ENCODE data around the gene CNTLN.
"Not testable (repeated sequence)": the region's sequence is repeated elsewhere in the genome, so short reads cannot be mapped to it uniquely, and the experiment has no call there.

The CNTLN gene

DNA sequence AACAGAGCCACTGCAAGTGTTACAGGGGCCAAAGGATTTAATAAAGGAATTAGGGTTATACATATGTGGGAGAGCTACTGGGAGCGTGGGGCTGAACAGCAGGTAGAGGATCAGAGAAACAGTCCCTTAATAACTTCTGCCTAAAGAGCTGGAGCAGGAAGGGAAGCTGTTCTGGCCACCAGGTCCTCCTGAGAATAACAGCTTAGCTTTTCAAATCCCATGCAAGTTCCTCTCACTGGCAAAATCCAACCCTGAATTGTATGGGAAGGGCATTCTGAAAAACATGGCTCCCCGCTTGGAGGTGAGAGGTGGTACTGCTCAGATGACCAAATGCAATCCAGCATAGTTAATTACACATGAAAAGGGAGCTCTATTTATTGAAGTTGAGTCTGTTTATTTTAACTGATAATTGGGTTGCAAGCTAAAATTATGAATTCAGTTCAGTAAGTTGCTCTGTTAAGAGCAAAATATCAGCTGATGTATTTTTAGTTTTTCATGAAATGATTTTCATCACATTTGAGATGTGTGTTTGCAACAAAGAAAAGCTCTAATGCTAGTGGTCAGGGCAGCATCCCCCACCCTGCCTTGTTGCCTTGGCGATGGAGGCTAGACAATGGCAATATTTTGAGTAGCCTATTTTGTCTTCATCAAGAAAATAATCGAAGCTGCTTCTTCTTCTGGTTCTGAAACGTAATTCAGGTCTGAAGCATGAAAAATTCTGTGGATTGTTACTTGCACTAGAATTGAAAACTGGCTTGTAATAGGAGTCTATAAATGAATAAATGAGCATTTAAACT lies 385.6 kb downstream of the CNTLN start:
- no peak overlapping the region for H3K27ac ChIP-seq (ENCODE audit: low read length)
- H3K4me1 ChIP-seq (ENCODE audit: control insufficient read depth, low read depth, low read length), result peaks cover 6% of the 10 kb centered on the region
- no peaks in the 10 kb centered on the region for H3K27me3 ChIP-seq (ENCODE audit: control insufficient read depth, insufficient read depth, low read length)
- no peaks in the 10 kb centered on the region for H3K9me3 ChIP-seq (ENCODE audit: control insufficient read depth, low read depth, low read length)
- no peak overlapping the region for H3K4me3 ChIP-seq (ENCODE audit: low read length)
- no peaks in the 10 kb centered on the region for H3K36me3 ChIP-seq (ENCODE audit: control insufficient read depth, low read depth, low read length)
- no peak overlapping the region for H3K9ac ChIP-seq (ENCODE audit: low read length)

DNA sequence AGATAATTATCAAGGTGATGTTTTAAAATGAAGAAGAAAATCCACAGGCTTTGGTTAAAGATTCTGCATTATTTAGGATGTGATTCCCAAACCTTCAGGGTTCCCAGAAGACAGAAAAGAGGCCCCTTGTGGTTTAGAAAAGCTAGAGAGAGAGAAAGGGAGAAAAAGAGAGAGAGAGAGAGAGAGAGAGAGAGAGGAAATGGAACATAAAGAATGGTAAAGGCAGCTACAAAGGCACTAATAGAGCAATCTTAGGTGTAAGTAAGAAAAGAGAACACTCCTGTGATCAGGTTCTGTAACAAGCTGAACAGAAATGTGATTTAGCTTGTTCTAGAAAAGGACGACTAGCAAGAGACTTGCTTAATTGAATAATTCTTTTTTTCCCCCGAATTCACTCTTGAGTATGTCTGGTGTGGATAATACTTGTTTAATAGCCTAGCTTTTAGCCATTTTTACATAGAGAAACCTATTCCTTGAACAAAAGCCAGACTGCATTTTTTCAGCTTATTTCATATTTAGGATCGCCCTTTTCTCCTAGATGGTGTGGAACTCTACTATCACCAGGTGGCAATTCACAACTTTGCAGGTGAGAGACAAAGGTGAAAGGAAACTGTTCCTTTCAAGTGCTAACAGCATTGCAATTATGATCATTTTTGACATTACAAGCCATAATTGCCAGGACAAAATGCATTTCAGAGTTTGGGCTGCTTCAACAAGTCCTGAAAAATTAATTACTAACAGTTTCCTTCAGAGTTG lies 386.4 kb downstream of the CNTLN start:
- Histone ChIP-seq H3K4me3 (ENCODE audit: low read length) (no peak overlapping the region), H3K9ac (ENCODE audit: low read length) (no peak overlapping the region), H3K4me1 (ENCODE audit: control insufficient read depth, low read depth, low read length) (peaks cover 6% of the 10 kb centered on the region), H3K9me3 (ENCODE audit: control insufficient read depth, low read depth, low read length) (no peaks in the 10 kb centered on the region), H3K27ac (ENCODE audit: low read length) (no peak overlapping the region), H3K36me3 (ENCODE audit: control insufficient read depth, low read depth, low read length) (no peaks in the 10 kb centered on the region), H3K27me3 (ENCODE audit: control insufficient read depth, insufficient read depth, low read length) (no peaks in the 10 kb centered on the region)

DNA sequence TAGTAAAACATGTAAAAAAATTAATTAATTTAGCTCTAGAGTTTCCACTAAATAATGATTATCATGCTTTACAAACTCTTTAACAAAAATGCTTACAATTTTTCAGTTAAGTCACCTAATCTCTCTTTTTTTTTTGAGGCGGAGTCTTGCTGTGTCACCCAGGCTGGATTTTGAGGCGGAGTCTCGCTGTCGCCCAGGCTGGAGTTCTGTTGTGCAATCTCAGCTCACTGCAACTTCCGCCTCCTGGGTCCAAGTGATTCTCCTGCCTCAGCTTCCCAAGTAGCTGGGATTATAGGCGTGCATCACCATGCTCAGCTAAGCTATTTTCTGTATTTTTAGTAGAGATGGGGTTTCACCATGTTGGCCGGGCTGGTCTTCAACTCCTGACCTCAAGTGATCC lies 391.9 kb downstream of the CNTLN start:
- not testable (repeated sequence) for H3K4me1 ChIP-seq (ENCODE audit: control insufficient read depth, low read depth, low read length); H3K36me3 ChIP-seq (ENCODE audit: control insufficient read depth, low read depth, low read length); H3K4me3 ChIP-seq (ENCODE audit: low read length); H3K9me3 ChIP-seq (ENCODE audit: control insufficient read depth, low read depth, low read length); H3K9ac ChIP-seq (ENCODE audit: low read length); H3K27ac ChIP-seq (ENCODE audit: low read length); H3K27me3 ChIP-seq (ENCODE audit: control insufficient read depth, insufficient read depth, low read length)

DNA sequence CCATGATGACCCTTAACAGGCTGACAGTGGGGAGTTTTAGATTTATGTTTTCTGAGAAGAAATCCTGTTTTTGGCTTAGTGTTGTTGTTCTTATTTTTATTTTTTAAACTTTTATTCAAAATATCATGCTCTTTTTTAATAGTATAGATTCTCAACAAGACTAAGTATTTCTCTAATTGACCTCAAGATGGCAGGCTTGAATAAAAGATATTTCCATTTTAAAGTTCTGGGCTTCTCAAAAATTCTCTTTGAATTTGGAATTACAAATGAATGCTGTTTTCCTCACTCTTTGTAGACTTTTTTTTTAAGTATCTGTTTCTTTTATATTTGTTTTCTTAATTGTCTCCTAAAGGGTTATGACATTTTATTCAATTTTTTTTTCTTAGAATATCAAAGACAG lies 394.0 kb downstream of the CNTLN start:
- H3K4me3 ChIP-seq (ENCODE audit: low read length), result no peak overlapping the region
- H3K9me3 ChIP-seq (ENCODE audit: control insufficient read depth, low read depth, low read length), result no peaks in the 10 kb centered on the region
- H3K27ac ChIP-seq (ENCODE audit: low read length), result no peak overlapping the region
- H3K36me3 ChIP-seq (ENCODE audit: control insufficient read depth, low read depth, low read length), result no peaks in the 10 kb centered on the region
- H3K9ac ChIP-seq (ENCODE audit: low read length), result no peak overlapping the region
- no peaks in the 10 kb centered on the region for H3K27me3 ChIP-seq (ENCODE audit: control insufficient read depth, insufficient read depth, low read length)
- H3K4me1 ChIP-seq (ENCODE audit: control insufficient read depth, low read depth, low read length), result no peaks in the 10 kb centered on the region

DNA sequence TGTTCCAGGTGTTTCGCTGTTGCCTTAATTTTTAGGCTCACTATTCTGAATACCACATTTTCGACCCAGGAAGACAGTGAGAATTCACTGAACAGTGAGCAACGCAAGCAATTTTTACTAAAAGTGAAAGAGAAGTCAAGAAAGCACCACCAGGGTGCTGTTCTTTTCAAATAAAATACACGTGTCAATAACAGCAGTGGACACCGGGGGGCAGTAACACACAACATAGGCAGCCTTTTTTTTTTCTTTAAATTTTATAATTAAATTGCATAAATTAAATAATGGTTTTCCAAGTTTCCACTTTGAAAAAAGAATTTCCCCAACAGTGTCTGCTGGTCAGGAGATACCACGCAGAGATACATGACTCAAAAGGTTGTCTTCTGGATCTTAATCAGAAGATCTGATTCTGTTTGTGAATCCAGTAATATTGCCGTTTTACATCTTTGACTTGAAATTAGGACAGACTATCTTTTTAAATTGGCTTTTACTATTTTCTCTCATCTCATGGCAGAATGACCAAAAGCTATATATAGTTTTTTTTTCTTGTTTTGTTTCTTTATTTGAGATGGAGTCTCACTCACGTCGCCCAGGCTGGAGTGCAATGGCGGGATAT lies 396.9 kb downstream of the CNTLN start:
- no peaks in the 10 kb centered on the region for H3K27me3 ChIP-seq (ENCODE audit: control insufficient read depth, insufficient read depth, low read length)
- H3K9me3 ChIP-seq (ENCODE audit: control insufficient read depth, low read depth, low read length), result no peaks in the 10 kb centered on the region
- no peaks in the 10 kb centered on the region for H3K4me1 ChIP-seq (ENCODE audit: control insufficient read depth, low read depth, low read length)
- H3K36me3 ChIP-seq (ENCODE audit: control insufficient read depth, low read depth, low read length), result no peaks in the 10 kb centered on the region
- no peak overlapping the region for H3K4me3 ChIP-seq (ENCODE audit: low read length)
- H3K9ac ChIP-seq (ENCODE audit: low read length), result no peak overlapping the region
- H3K27ac ChIP-seq (ENCODE audit: low read length), result no peak overlapping the region

DNA sequence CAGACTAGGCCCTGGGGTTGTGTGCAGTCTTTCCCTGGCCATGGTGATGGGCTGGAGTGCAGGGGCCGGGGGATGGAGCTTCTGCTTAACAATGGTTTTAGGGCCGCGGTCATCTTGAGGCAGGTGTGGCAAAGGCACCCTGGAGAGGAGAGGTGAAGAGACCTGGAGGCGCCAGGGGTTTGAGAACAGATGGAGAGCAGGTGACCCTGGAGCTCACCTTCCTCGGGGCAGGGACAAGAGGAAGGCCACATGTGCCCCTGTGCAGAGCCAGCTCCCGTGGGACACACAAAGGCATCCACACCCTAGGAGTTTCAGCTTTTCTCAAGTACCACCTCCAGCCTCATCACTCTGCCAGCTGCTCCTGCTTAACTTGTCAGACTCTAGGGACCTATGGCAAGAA lies 397.6 kb downstream of the CNTLN start:
- H3K36me3 ChIP-seq (ENCODE audit: control insufficient read depth, low read depth, low read length), result no peaks in the 10 kb centered on the region
- H3K9me3 ChIP-seq (ENCODE audit: control insufficient read depth, low read depth, low read length), result no peaks in the 10 kb centered on the region
- H3K27ac ChIP-seq (ENCODE audit: low read length), result no peak overlapping the region
- H3K27me3 ChIP-seq (ENCODE audit: control insufficient read depth, insufficient read depth, low read length), result no peaks in the 10 kb centered on the region
- H3K4me3 ChIP-seq (ENCODE audit: low read length), result no peak overlapping the region
- H3K4me1 ChIP-seq (ENCODE audit: control insufficient read depth, low read depth, low read length), result no peaks in the 10 kb centered on the region
- H3K9ac ChIP-seq (ENCODE audit: low read length), result no peak overlapping the region

DNA sequence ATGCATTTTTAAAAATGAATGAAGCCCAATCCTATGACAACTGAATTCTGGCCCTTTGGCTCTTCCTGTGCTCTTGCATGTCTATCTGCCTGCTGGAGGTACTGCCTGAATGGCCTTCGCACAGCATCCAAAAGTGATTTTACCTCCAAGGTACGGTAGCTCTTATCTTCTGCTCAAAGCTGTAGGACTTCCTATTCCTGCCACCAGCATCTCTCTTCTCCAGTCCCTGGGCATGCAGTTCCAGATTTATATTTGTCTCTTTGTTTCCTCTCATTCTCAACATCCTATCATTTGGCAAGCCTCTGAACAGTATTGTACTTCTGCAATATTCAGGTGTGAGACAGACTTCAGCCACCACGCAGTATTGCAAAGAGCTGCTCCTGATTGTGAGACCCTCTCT lies 400.3 kb downstream of the CNTLN start:
- Histone ChIP-seq H3K4me1 (ENCODE audit: control insufficient read depth, low read depth, low read length) (no peaks in the 10 kb centered on the region), H3K9me3 (ENCODE audit: control insufficient read depth, low read depth, low read length) (no peaks in the 10 kb centered on the region), H3K27ac (ENCODE audit: low read length) (no peak overlapping the region), H3K9ac (ENCODE audit: low read length) (no peak overlapping the region), H3K4me3 (ENCODE audit: low read length) (no peak overlapping the region), H3K27me3 (ENCODE audit: control insufficient read depth, insufficient read depth, low read length) (no peaks in the 10 kb centered on the region), H3K36me3 (ENCODE audit: control insufficient read depth, low read depth, low read length) (no peaks in the 10 kb centered on the region)

DNA sequence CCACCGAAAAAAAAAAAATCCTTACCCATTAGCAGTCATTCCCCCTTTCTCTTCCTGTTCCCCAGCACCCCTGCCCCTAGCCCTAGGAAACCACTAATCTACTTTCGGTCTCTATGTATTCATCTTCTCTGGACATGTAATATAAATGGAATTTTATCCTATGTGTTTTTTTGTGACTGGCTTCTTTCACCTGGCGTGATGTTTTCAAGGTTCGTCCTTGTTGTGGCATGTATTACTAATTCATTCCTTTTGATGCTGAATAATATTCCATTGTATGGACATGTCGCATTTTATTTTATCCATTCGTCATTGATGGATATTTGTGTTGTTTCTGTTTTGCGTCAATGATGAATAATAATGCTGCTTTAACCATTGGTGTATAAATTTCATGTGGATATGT lies 401.2 kb downstream of the CNTLN start:
- Histone ChIP-seq H3K27ac (ENCODE audit: low read length) (no peak overlapping the region), H3K9ac (ENCODE audit: low read length) (no peak overlapping the region), H3K4me1 (ENCODE audit: control insufficient read depth, low read depth, low read length) (no peaks in the 10 kb centered on the region), H3K27me3 (ENCODE audit: control insufficient read depth, insufficient read depth, low read length) (no peaks in the 10 kb centered on the region), H3K9me3 (ENCODE audit: control insufficient read depth, low read depth, low read length) (no peaks in the 10 kb centered on the region), H3K36me3 (ENCODE audit: control insufficient read depth, low read depth, low read length) (no peaks in the 10 kb centered on the region), H3K4me3 (ENCODE audit: low read length) (no peak overlapping the region)

DNA sequence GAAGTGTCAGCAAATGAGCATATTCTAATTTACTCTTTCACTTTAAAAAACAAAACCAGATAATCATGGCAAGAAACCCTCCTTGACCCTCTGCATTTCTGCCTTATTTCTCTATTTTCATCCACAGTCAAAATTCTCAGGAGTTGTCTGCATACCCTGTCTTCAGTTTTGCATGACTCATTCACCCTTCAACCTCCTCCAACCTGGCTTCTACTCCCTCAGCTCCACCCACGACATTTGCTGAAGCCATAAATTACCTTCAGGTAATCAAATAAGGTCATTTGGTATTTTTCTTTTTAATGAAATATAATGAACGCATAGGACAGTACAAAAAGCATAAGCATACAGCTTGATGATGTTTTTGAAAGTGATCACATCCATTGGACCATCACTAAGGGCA lies 416.2 kb downstream of the CNTLN start:
- no peaks in the 10 kb centered on the region for H3K27me3 ChIP-seq (ENCODE audit: control insufficient read depth, insufficient read depth, low read length)
- no peak overlapping the region for H3K4me3 ChIP-seq (ENCODE audit: low read length)
- H3K27ac ChIP-seq (ENCODE audit: low read length), result no peak overlapping the region
- H3K4me1 ChIP-seq (ENCODE audit: control insufficient read depth, low read depth, low read length), result no peaks in the 10 kb centered on the region
- no peak overlapping the region for H3K9ac ChIP-seq (ENCODE audit: low read length)
- H3K9me3 ChIP-seq (ENCODE audit: control insufficient read depth, low read depth, low read length), result no peaks in the 10 kb centered on the region
- no peaks in the 10 kb centered on the region for H3K36me3 ChIP-seq (ENCODE audit: control insufficient read depth, low read depth, low read length)

Data from iPS-18a (cell line).